NT2/D1 (cell line): Measurements from ENCODE around the gene ZNF438.

ENCODE experiments used
- SUZ12 ChIP-seq: IDR thresholded peaks from 2 replicates; pipeline ENCODE4 v1.6.1; 2011; ENCODE audit not compliant: insufficient read length, insufficient read depth; ENCODE audit errors: extremely low read depth
- YY1 ChIP-seq: IDR thresholded peaks from 2 replicates; pipeline ENCODE4 v1.6.1; 2011; ENCODE audit not compliant: insufficient read length, insufficient read depth
- ZNF274 ChIP-seq: IDR thresholded peaks from 2 replicates; pipeline ENCODE4 v1.6.1; 2011; ENCODE audit warnings: mild to moderate bottlenecking, low read depth, low read length

GRCh38 chr10:31020209-31020608 is 11.5 kb downstream of the ZNF438 start:
- TF ChIP-seq SUZ12 (no peak), ZNF274 (no peak), YY1 (no peak)
